Smooth muscle cell (in vitro differentiated cells): Measurements from ENCODE around the gene GRIK4. TPM values are rescaled to one million over a fixed set of nuclear protein-coding genes. Genes with fewer than 3 reads are reported as not detected.
A peak's percentile ranks its signal among the peaks of the same experiment; 100 is the strongest.

Source experiments
- DNase-seq: peaks from one replicate; lab custom pipeline; 2025; ENCODE audit not compliant: unreplicated experiment; lab: John Stamatoyannopoulos, UW
- H2AFZ ChIP-seq: fragments of 200-600 bp; sonication (generic); 2 replicates; pipeline ENCODE4 v1.6.0; 2016; ENCODE audit warnings: antibody characterized with exemption, low read depth, mild to moderate bottlenecking
- H3F3A ChIP-seq: fragments of 200-600 bp; sonication (generic); 2 replicates; pipeline ENCODE4 v1.6.0; 2017; ENCODE audit warnings: antibody characterized with exemption, low read depth
- H3K27ac ChIP-seq: fragments of 200-600 bp; sonication (generic); 2 replicates; pipeline ENCODE4 v1.5.1; 2016; ENCODE audit warnings: low read depth, mild to moderate bottlenecking
- H3K27me3 ChIP-seq: fragments of 200-600 bp; sonication (generic); 2 replicates; pipeline ENCODE4 v1.6.1; 2016; ENCODE audit warnings: low read depth, mild to moderate bottlenecking
- H3K36me3 ChIP-seq: fragments of 200-600 bp; sonication (generic); 2 replicates; pipeline ENCODE4 v1.5.1; 2016; ENCODE audit warnings: low read depth
- H3K4me1 ChIP-seq: fragments of 200-600 bp; sonication (generic); 2 replicates; pipeline ENCODE4 v1.5.1; 2016; ENCODE audit warnings: low read depth
- H3K4me2 ChIP-seq: fragments of 200-600 bp; sonication (generic); 2 replicates; pipeline ENCODE4 v1.6.0; 2016; ENCODE audit warnings: mild to moderate bottlenecking
- H3K4me3 ChIP-seq: fragments of 200-600 bp; sonication (generic); 2 replicates; pipeline ENCODE4 v1.5.1; 2016; ENCODE audit warnings: mild to moderate bottlenecking
- H3K79me2 ChIP-seq: fragments of 200-600 bp; sonication (generic); 2 replicates; pipeline ENCODE4 v1.6.0; 2016; ENCODE audit warnings: low read depth, mild to moderate bottlenecking
- H3K9ac ChIP-seq: fragments of 200-600 bp; sonication (generic); 2 replicates; pipeline ENCODE4 v1.6.0; 2016; ENCODE audit warnings: low read depth
- H3K9me3 ChIP-seq: fragments of 200-600 bp; sonication (generic); replicated peaks from 2 replicates; pipeline ENCODE4 v1.5.1; 2016; ENCODE audit warnings: low read depth
- H4K20me1 ChIP-seq: fragments of 200-600 bp; sonication (generic); 2 replicates; pipeline ENCODE4 v1.6.0; 2016; ENCODE audit warnings: low read depth
- WGBS: methylation state at CpG from one replicate; pipeline ENCODE4 v1.1.7; 2016; ENCODE audit warnings: low lambda C conversion rate; 5-methylcytosine and 5-hydroxymethylcytosine counted together
- polyA plus RNA-seq: library from polyadenylated mRNA; unstranded; fragments of >200 nt; fragmentation: Nextera tagmentation; extraction: Ambion mirVana; gene quantifications from 2 replicates; pipeline ENCODE4 v1.2.1, GENCODE V29; 2016
- total RNA-seq: library from RNA; depleted of rRNA; stranded (reverse); fragments of >200 nt; gene quantifications from 2 replicates; pipeline ENCODE4 v1.2.3, GENCODE V29; 2014
- TF ChIP-seq, protein P1 (sequence below): fragments of 200-600 bp; sonication (generic); IDR thresholded peaks from 2 replicates; pipeline ENCODE4 v1.5.1; 2017; ENCODE audit warnings: borderline replicate concordance, mild to moderate bottlenecking, antibody characterized with exemption; ENCODE audit not compliant: insufficient read depth, poor library complexity, severe bottlenecking

GRIK4 gene
- total and polyA plus RNA-seq, 2 experiments from 2014 or later, result not detected

DNA sequence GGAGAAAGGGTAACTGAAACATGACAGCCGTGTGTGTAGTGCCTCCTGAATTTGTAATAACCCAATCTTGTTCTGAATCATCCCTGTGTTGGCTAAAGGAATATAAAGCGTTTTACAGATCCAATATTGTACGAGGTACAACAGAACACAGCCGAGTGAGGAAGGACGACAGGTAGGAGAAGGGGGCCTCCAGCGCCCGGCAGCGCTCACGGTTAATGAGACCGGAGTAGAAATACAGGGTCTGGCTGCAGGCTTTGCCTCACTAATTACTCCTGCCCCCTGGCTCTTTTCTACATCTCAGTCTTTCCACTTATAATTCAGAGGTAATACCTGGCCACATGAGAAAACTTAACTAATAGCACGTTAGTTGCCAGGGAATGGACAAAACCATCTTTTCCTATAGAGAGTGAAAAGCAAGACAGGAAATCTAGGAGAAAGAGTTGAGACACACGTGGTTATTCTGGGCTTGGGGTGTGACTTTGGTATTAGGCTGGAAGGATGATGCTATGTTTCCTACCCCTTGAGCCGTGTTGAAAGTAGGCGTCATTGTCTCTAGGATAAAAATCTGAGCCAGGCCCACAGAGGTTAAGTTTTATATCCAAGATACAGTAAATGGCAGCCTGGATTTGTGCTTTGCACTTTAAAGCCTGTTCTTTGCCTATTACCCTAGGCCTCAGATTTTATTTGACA lies 54.1 kb downstream of the GRIK4 start:
- Histone ChIP-seq H3F3A (no peaks in the 10 kb centered on the region), H3K9ac (peak overlapping the region; percentile 28), H3K27ac (peak overlapping the region; percentile 21), H3K9me3 (no peaks in the 10 kb centered on the region), H3K4me2 (peak overlapping the region; percentile 91), H2AFZ (no peak overlapping the region), H3K36me3 (no peaks in the 10 kb centered on the region), H3K79me2 (no peaks in the 10 kb centered on the region), H3K27me3 (peaks cover 6% of the 10 kb centered on the region), H4K20me1 (no peaks in the 10 kb centered on the region), H3K4me1 (peaks cover 16% of the 10 kb centered on the region), H3K4me3 (peak overlapping the region; percentile 45)
- TF ChIP-seq, protein P1, sequence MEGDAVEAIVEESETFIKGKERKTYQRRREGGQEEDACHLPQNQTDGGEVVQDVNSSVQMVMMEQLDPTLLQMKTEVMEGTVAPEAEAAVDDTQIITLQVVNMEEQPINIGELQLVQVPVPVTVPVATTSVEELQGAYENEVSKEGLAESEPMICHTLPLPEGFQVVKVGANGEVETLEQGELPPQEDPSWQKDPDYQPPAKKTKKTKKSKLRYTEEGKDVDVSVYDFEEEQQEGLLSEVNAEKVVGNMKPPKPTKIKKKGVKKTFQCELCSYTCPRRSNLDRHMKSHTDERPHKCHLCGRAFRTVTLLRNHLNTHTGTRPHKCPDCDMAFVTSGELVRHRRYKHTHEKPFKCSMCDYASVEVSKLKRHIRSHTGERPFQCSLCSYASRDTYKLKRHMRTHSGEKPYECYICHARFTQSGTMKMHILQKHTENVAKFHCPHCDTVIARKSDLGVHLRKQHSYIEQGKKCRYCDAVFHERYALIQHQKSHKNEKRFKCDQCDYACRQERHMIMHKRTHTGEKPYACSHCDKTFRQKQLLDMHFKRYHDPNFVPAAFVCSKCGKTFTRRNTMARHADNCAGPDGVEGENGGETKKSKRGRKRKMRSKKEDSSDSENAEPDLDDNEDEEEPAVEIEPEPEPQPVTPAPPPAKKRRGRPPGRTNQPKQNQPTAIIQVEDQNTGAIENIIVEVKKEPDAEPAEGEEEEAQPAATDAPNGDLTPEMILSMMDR, result no peak
- no peak for DNase-seq
- WGBS, result 39% methylated on average over 14 of the region's 14 CpGs

DNA sequence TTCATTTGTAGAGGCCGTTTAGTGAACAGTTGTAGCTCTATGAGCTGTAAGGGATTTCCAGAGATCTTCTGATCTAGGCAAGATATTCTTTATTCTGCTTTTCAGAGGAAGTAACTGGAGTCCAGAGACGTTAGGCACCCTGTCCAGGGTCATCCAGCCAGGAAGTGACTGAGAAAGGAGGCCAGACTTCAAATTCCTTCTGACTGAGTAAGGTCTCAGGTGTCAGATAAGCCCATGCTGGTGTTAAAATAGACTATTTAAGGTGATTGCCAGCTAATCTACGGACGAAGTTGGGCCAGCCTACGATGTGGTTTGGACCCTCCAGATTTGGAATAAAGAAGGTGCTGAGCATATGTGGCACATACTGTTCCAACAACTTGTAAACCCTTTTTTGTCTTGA lies 54.6 kb downstream of the GRIK4 start:
- Histone ChIP-seq H2AFZ (no peak overlapping the region), H3K27me3 (peaks cover 12% of the 10 kb centered on the region), H3K9ac (peak overlapping the region; percentile 28), H4K20me1 (no peaks in the 10 kb centered on the region), H3K79me2 (no peaks in the 10 kb centered on the region), H3K4me3 (no peak overlapping the region), H3K36me3 (no peaks in the 10 kb centered on the region), H3K4me1 (peaks cover 16% of the 10 kb centered on the region), H3K27ac (peak overlapping the region; percentile 21), H3K9me3 (no peaks in the 10 kb centered on the region), H3F3A (no peaks in the 10 kb centered on the region), H3K4me2 (no peak overlapping the region)
- 37% methylated on average over 5 of the region's 5 CpGs for WGBS
- DNase-seq, result no peak
- TF ChIP-seq, protein P1, result no peak

DNA sequence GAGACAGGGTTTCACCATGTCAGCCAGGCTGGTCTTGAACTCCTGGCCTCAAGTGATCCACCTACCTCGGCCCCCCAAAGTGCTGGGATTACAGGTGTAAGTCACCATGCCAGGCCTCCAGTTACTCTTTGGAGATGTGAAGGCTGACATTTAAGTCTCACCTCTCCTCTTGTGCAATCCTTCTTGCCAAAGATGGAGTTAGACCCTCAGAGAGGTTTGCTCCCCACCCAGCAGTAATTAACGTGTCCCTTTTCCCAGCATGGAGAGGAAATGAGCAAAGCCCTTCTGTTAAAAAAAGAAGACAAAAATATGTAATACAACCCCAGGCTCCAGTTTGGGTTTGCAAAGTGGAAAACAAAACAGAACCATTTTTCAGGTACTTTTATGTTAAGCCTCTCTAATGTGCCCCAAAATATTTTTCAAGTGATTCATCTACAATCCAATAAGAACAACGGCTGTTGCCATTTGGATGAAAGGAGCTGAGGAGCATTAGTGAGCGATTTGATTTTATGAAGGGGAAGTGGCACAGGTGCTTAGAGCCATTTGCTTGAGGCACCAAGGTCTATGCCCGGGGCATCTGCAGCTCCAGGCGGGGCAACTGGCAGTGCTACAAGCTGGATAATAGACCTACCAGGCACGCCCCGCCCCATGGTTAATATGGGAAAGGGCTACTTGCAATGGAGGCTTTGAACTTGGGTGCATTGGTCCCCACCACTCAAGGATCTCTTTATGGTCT lies 57.2 kb downstream of the GRIK4 start:
- Histone ChIP-seq H3K27me3 (peaks cover 12% of the 10 kb centered on the region), H3K36me3 (no peaks in the 10 kb centered on the region), H3F3A (no peaks in the 10 kb centered on the region), H3K9ac (no peak overlapping the region), H3K4me3 (no peak overlapping the region), H2AFZ (no peak overlapping the region), H3K4me1 (peaks cover 16% of the 10 kb centered on the region), H3K9me3 (no peaks in the 10 kb centered on the region), H3K27ac (no peak overlapping the region), H4K20me1 (no peaks in the 10 kb centered on the region), H3K79me2 (no peaks in the 10 kb centered on the region), H3K4me2 (no peak overlapping the region)
- WGBS, result 81% methylated on average over 8 of the region's 8 CpGs
- DNase-seq, result no peak
- TF ChIP-seq, protein P1, result no peak
